Upper lobe of left lung (tissue), 4 donors: Measurements from ENCODE around the gene APAF1.

Source experiments
- CTCF ChIP-seq, 6 experiments: fragments of 450-650 bp in 4 of 6; fragments of 200-600 bp in 2 of 6; sonication (generic) in 2 of 6; IDR thresholded peaks; one replicate each; pipeline ENCODE4 v1.5.1; 2016 to 2019; ENCODE audit warnings: antibody characterized with exemption in 6 of 6
- POLR2A ChIP-seq, 4 donors: fragments of 450-650 bp; IDR thresholded peaks; one replicate each; pipeline ENCODE4 v1.5.1; 2016 to 2017; ENCODE audit warnings: antibody characterized with exemption in 4 of 4, mild to moderate bottlenecking in 2 of 4
- POLR2AphosphoS5 ChIP-seq, 2 donors: sonication (generic); formaldehyde crosslinking; IDR thresholded peaks; one replicate each; pipeline ENCODE4 v1.5.1; 2017; ENCODE audit warnings: antibody characterized with exemption in 2 of 2

- TF ChIP-seq CTCF (IDR thresholded peaks at IDR 0.05) (no peak), POLR2AphosphoS5 (IDR thresholded peaks at IDR 0.05) (no peak), POLR2A (IDR thresholded peaks at IDR 0.05) (no peak)
Measured at GRCh38 chr12:98638009-98638408, 7.1 kb upstream of the APAF1 start.
